GM12878 (cell line): Measurements from ENCODE around the gene AOAH. TPM values are rescaled to one million over a fixed set of nuclear protein-coding genes. Genes with fewer than 3 reads are reported as not detected.

ENCODE experiments used
- ATAC-seq: fragments of 200-7000 bp; cut with Tn5 transposase; 3 replicates; pipeline ENCODE4 v1.9.1; 2020; ENCODE audit warnings: mild to moderate bottlenecking, moderate library complexity
- BruUV-seq: library from RNA; stranded (reverse); fragments of 400-500 nt; replicated peaks from 2 replicates; lab custom pipeline; 2021; lab: Mats Ljungman, UMichigan
- CTCF ChIA-PET: fragments of 300-600 bp; sonication (Branson Sonifier 250); formaldehyde crosslinking; extraction: SDS; loops from one replicate; lab custom pipeline; 2021; ENCODE audit warnings: inconsistent platforms; lab: Yijun Ruan, JAX
- POLR2A ChIA-PET: fragments of 350-600 bp; formaldehyde crosslinking; extraction: SDS; loops from one replicate; lab custom pipeline; 2021; ENCODE audit warnings: inconsistent platforms; lab: Charles Lee
- RAD21 ChIA-PET: fragments of 300-600 bp; sonication (Branson Sonifier 250); formaldehyde crosslinking; loops from one replicate; lab custom pipeline; 2023; ENCODE audit warnings: antibody characterized with exemption; ENCODE audit not compliant: unreplicated experiment; lab: Charles Lee
- SMC1A ChIA-PET: fragments of 300-600 bp; sonication (Branson Sonifier 250); formaldehyde crosslinking; loops from one replicate; lab custom pipeline; 2023; ENCODE audit not compliant: unreplicated experiment, uncharacterized antibody; lab: Charles Lee
- DNase-seq: peaks from one replicate; pipeline ENCODE4 v3.0.0-alpha.2; 2011; ENCODE audit warnings: low read depth, low spot score
- FAIRE-seq: peaks from 3 replicates; lab custom pipeline; 2011; peaks lifted over from hg19 to GRCh38; lab: Jason Lieb, UNC
- H2AFZ ChIP-seq: 2 replicates; pipeline ENCODE4 v1.6.0; 2011; ENCODE audit warnings: low read depth, low read length, control low read depth; ENCODE audit not compliant: control insufficient read depth
- H3K27ac ChIP-seq: 2 replicates; pipeline ENCODE4 v1.5.1; 2011; ENCODE audit warnings: control low read depth; ENCODE audit not compliant: control insufficient read depth, insufficient read depth
- H3K27me3 ChIP-seq, 2 experiments: replicated peaks in 1 of 2; 2 replicates each; pipeline versions ENCODE4 v1.6.0 to v1.6.1; 2011; ENCODE audit warnings: low read length in 1 of 2; ENCODE audit not compliant: control insufficient read depth in 2 of 2, insufficient read depth in 2 of 2
- H3K36me3 ChIP-seq, 2 experiments: 2 replicates each; pipeline ENCODE4 v1.5.1; 2011; ENCODE audit warnings: low read length in 1 of 2; ENCODE audit not compliant: control insufficient read depth in 2 of 2, insufficient read depth in 2 of 2
- H3K4me1 ChIP-seq: 2 replicates; pipeline ENCODE4 v1.6.1; 2011; ENCODE audit warnings: mild to moderate bottlenecking, low read length, moderate library complexity, mixed read lengths; ENCODE audit not compliant: control insufficient read depth, insufficient read depth
- H3K4me2 ChIP-seq: 2 replicates; pipeline ENCODE4 v1.6.0; 2011; ENCODE audit warnings: control low read depth; ENCODE audit not compliant: control insufficient read depth, insufficient read depth
- H3K4me3 ChIP-seq: fragments of 200-600 bp; sonication (generic); 2 replicates; pipeline ENCODE4 v1.5.1; 2016
- H3K79me2 ChIP-seq: 2 replicates; pipeline ENCODE4 v1.6.0; 2011; ENCODE audit warnings: low read length; ENCODE audit not compliant: control insufficient read depth, insufficient read depth
- H3K9ac ChIP-seq: 2 replicates; pipeline ENCODE4 v1.8.0; 2011; ENCODE audit warnings: low read length, control low read depth, mixed read lengths; ENCODE audit not compliant: control insufficient read depth, insufficient read depth
- H3K9me3 ChIP-seq: replicated peaks from 3 replicates; pipeline ENCODE4 v1.5.1; 2011; ENCODE audit warnings: mild to moderate bottlenecking, low read length; ENCODE audit not compliant: control insufficient read depth, insufficient read depth
- H4K20me1 ChIP-seq: 2 replicates; pipeline ENCODE4 v1.6.0; 2011; ENCODE audit not compliant: control insufficient read depth, insufficient read depth
- ATF2 ChIP-seq: IDR thresholded peaks from 2 replicates; pipeline ENCODE4 v1.6.1; 2012; ENCODE audit warnings: low read length, inconsistent platforms
- CBFB ChIP-seq: IDR thresholded peaks from 2 replicates; pipeline ENCODE4 v1.6.1; 2016; ENCODE audit warnings: antibody characterized with exemption, low read depth
- CREM ChIP-seq: IDR thresholded peaks from 2 replicates; pipeline ENCODE4 v1.6.1; 2014; ENCODE audit warnings: antibody characterized with exemption, low read depth
- CUX1 ChIP-seq: IDR thresholded peaks from 2 replicates; pipeline ENCODE4 v1.6.1; 2012; ENCODE audit warnings: improper control_type of control experiment, low read depth, low read length; ENCODE audit not compliant: insufficient replicate concordance
- EZH2 ChIP-seq: IDR thresholded peaks from 2 replicates; pipeline ENCODE4 v1.6.1; 2012; ENCODE audit warnings: low read depth, mild to moderate bottlenecking, control low read depth, inconsistent platforms, low read length, borderline replicate concordance; ENCODE audit not compliant: control insufficient read depth
- MEF2B ChIP-seq: fragments of 450-650 bp; IDR thresholded peaks from 2 replicates; pipeline ENCODE4 v1.6.1; 2018; ENCODE audit warnings: mild to moderate bottlenecking, moderate library complexity; ENCODE audit not compliant: partially characterized antibody, poor library complexity, severe bottlenecking
- NBN ChIP-seq: fragments of 450-650 bp; IDR thresholded peaks from 2 replicates; pipeline ENCODE4 v1.6.1; 2016
- NR2C1 ChIP-seq: fragments of 450-650 bp; IDR thresholded peaks from 2 replicates; pipeline ENCODE4 v1.6.1; 2017; ENCODE audit warnings: antibody characterized with exemption, mild to moderate bottlenecking, moderate library complexity
- PBX3 ChIP-seq: IDR thresholded peaks from 2 replicates; pipeline ENCODE4 v1.6.1; 2011; ENCODE audit warnings: mild to moderate bottlenecking, low read depth, low read length, moderate library complexity; ENCODE audit not compliant: insufficient replicate concordance
- TAF1 ChIP-seq: IDR thresholded peaks from 2 replicates; pipeline ENCODE4 v1.6.1; 2011; ENCODE audit warnings: mild to moderate bottlenecking, low read depth, low read length, borderline replicate concordance
- WGBS: methylation state at CpG from one replicate; pipeline ENCODE4 v1.1.6; 2016; ENCODE audit warnings: low lambda C conversion rate; ENCODE audit not compliant: insufficient replicate concordance, insufficient coverage; ENCODE audit errors: missing lambda C conversion rate; 5-methylcytosine and 5-hydroxymethylcytosine counted together
- in situ Hi-C: fragments of 300-500 bp; cut with MboI; formaldehyde crosslinking; loops from 9 replicates; pipeline ENCODE4 v1.14.3; 2018; ENCODE audit warnings: mixed read lengths
- intact Hi-C: fragments of 100-400 bp; cut with micrococcal nuclease; formaldehyde crosslinking; loops from one replicate; pipeline ENCODE4 v1.14.2; 2022; ENCODE audit not compliant: unreplicated experiment
- polyA plus RNA-seq, 11 experiments: library from polyadenylated mRNA; depleted of rRNA in 4 of 11; unstranded in 6 of 11; stranded (reverse) in 5 of 11; fragments of >200 nt; fragmentation: Nextera tagmentation in 4 of 11; fragmentation: Illumina TruSeq in 1 of 11; extraction: Ambion mirVana in 4 of 11; extraction: Trizol in 1 of 11; gene quantifications; 1 replicate in 1 of 11; 2 replicates in 10 of 11; pipeline versions ENCODE4 v1.2.1 to v1.2.3, GENCODE V29; 2011 to 2016; ENCODE audit warnings: inconsistent platforms in 2 of 11, missing spikeins in 2 of 11, low read depth in 1 of 11
- total RNA-seq, 4 experiments: library from RNA; depleted of rRNA in 3 of 4; stranded (reverse); fragments of >200 nt in 3 of 4; fragmentation: Illumina TruSeq in 1 of 4; extraction: Trizol in 1 of 4; gene quantifications; 2 replicates each; pipeline versions ENCODE4 v1.2.1 to v1.2.3, GENCODE V29; 2013 to 2021

Gene AOAH
- total and polyA plus RNA-seq, 10 of the 15 experiments (the other 5 are each of a cell fraction or from before 2014, with no cell fraction given), result 0.32 to 2.8 (median 1.4) TPM

GRCh38 chr7:36535866-36536664 lies 188.2 kb downstream of the AOAH start:
- intact Hi-C loops, result no loop called here
- SMC1A ChIA-PET, result no interaction called here
- POLR2A ChIA-PET, result no interaction called here
- no peaks in the 10 kb centered on the region; a peak in 1 of 4 replicates for H3K27me3 ChIP-seq
- in situ Hi-C loops, result no loop called here
- H3K79me2 ChIP-seq, result no peaks in the 10 kb centered on the region
- no peaks in the 10 kb centered on the region for H4K20me1 ChIP-seq
- DNase-seq, result no peak
- 43% methylated on average over 9 of the region's 9 CpGs for WGBS
- H3K4me1 ChIP-seq, result no peaks in the 10 kb centered on the region
- no peaks in the 10 kb centered on the region for H3K36me3 ChIP-seq
- no peak for FAIRE-seq
- H2AFZ ChIP-seq, result no peak overlapping the region
- TF ChIP-seq NR2C1, result no peak
- no peak for TF ChIP-seq CBFB
- no peak for TF ChIP-seq ATF2
- no peak for TF ChIP-seq NBN
- TF ChIP-seq EZH2, result no peak
- no peak for TF ChIP-seq PBX3
- no peak for TF ChIP-seq MEF2B
- TF ChIP-seq CUX1, result no peak
- no peak for TF ChIP-seq CREM
- no peak for TF ChIP-seq TAF1
- no peak overlapping the region for H3K4me3 ChIP-seq
- no peak overlapping the region for H3K27ac ChIP-seq
- ATAC-seq, result no peak
- CTCF ChIA-PET, result no interaction called here
- RAD21 ChIA-PET, result interaction anchor here (0.6 kb wide), 1 partner anchor 414 kb away, joined by 3 read pairs; no protein-coding TSS in a partner anchor
- H3K9me3 ChIP-seq, result no peaks in the 10 kb centered on the region
- BruUV-seq, result no TSS peak
- no peak overlapping the region for H3K9ac ChIP-seq
- no peak overlapping the region for H3K4me2 ChIP-seq
